H9 (cell line): ENCODE measurements around the gene TNFRSF18. TPM values are rescaled to one million over a fixed set of nuclear protein-coding genes. Genes with fewer than 3 reads are reported as not detected.

Source experiments
- DNase-seq: peaks from one replicate; pipeline ENCODE4 v3.0.0-alpha.2; 2017
- H2AFZ ChIP-seq: one replicate; pipeline ENCODE4 v1.6.1; 2013; ENCODE audit warnings: mild to moderate bottlenecking, low read length, control low read depth, moderate library complexity
- H2AK5ac ChIP-seq: 2 replicates; pipeline ENCODE4 v1.6.1; 2013; ENCODE audit warnings: low read length, control low read depth, mixed read lengths; ENCODE audit not compliant: insufficient read length
- H2BK120ac ChIP-seq: one replicate; pipeline ENCODE4 v1.6.1; 2013; ENCODE audit warnings: low read depth, mild to moderate bottlenecking, low read length, control low read depth, inconsistent platforms; ENCODE audit not compliant: poor library complexity, severe bottlenecking
- H2BK12ac ChIP-seq: 2 replicates; pipeline ENCODE4 v1.6.1; 2013; ENCODE audit warnings: low read length, control low read depth, mixed read lengths, low read depth; ENCODE audit not compliant: insufficient read length
- H2BK15ac ChIP-seq: 2 replicates; pipeline ENCODE4 v1.6.1; 2013; ENCODE audit warnings: low read depth, low read length, control low read depth
- H2BK20ac ChIP-seq: one replicate; pipeline ENCODE4 v1.6.1; 2013; ENCODE audit warnings: low read depth, mild to moderate bottlenecking, low read length, control low read depth, inconsistent platforms; ENCODE audit not compliant: poor library complexity, severe bottlenecking
- H2BK5ac ChIP-seq: 2 replicates; pipeline ENCODE4 v1.6.1; 2013; ENCODE audit warnings: low read length, control low read depth, mixed read lengths; ENCODE audit not compliant: insufficient read length
- H3K14ac ChIP-seq: 2 replicates; pipeline ENCODE4 v1.6.1; 2013; ENCODE audit warnings: low read length, control low read depth; ENCODE audit not compliant: insufficient read depth
- H3K18ac ChIP-seq: 2 replicates; pipeline ENCODE4 v1.6.1; 2013; ENCODE audit warnings: low read depth, mild to moderate bottlenecking, mixed read lengths, low read length, control low read depth; ENCODE audit not compliant: insufficient read length
- H3K23ac ChIP-seq: 2 replicates; pipeline ENCODE4 v1.6.1; 2013; ENCODE audit warnings: low read length, control low read depth, mixed read lengths, low read depth; ENCODE audit not compliant: insufficient read length
- H3K23me2 ChIP-seq: 2 replicates; pipeline ENCODE4 v1.6.1; 2013; ENCODE audit warnings: low read depth, mild to moderate bottlenecking, mixed read lengths, low read length, control low read depth; ENCODE audit not compliant: insufficient read length, poor library complexity, severe bottlenecking
- H3K27ac ChIP-seq: 2 replicates; pipeline ENCODE4 v1.5.1; 2013; ENCODE audit warnings: low read length, control low read depth, mixed read lengths, low read depth; ENCODE audit not compliant: insufficient read length
- H3K27me3 ChIP-seq: 2 replicates; pipeline ENCODE4 v1.6.1; 2013; ENCODE audit warnings: low read length, control low read depth, inconsistent platforms; ENCODE audit not compliant: insufficient read depth
- H3K4ac ChIP-seq: 2 replicates; pipeline ENCODE4 v1.6.1; 2013; ENCODE audit warnings: low read depth, mild to moderate bottlenecking, control low read depth, inconsistent platforms, low read length, moderate library complexity
- H3K4me1 ChIP-seq: 2 replicates; pipeline ENCODE4 v1.6.1; 2013; ENCODE audit warnings: low read length, control low read depth, inconsistent platforms; ENCODE audit not compliant: insufficient read depth
- H3K4me2 ChIP-seq: 2 replicates; pipeline ENCODE4 v1.6.1; 2013; ENCODE audit warnings: low read length, control low read depth, mixed read lengths; ENCODE audit not compliant: insufficient read length, insufficient read depth
- H3K56ac ChIP-seq: 2 replicates; pipeline ENCODE4 v1.6.1; 2013; ENCODE audit warnings: low read depth, mild to moderate bottlenecking, mixed read lengths, low read length, control low read depth; ENCODE audit not compliant: insufficient read length
- H3K79me1 ChIP-seq: 2 replicates; pipeline ENCODE4 v1.6.1; 2013; ENCODE audit warnings: low read depth, mild to moderate bottlenecking, moderate library complexity, low read length, control low read depth, inconsistent platforms; ENCODE audit not compliant: insufficient read depth, poor library complexity, severe bottlenecking
- H3K79me2 ChIP-seq: 2 replicates; pipeline ENCODE4 v1.6.1; 2013; ENCODE audit warnings: low read length, control low read depth, inconsistent platforms; ENCODE audit not compliant: insufficient read depth
- H3K9ac ChIP-seq: 2 replicates; pipeline ENCODE4 v1.6.1; 2013; ENCODE audit warnings: low read length, control low read depth, mixed read lengths; ENCODE audit not compliant: insufficient read length; ENCODE audit errors: extremely low read depth
- H3K9me3 ChIP-seq: one replicate; pipeline ENCODE4 v1.6.1; 2013; ENCODE audit warnings: low read depth, low read length, inconsistent platforms; ENCODE audit not compliant: control insufficient read depth
- H3T11ph ChIP-seq: one replicate; pipeline ENCODE4 v1.6.1; 2013; ENCODE audit warnings: mild to moderate bottlenecking, low read length, control low read depth, inconsistent platforms
- H4K20me1 ChIP-seq: one replicate; pipeline ENCODE4 v1.6.1; 2013; ENCODE audit not compliant: control insufficient read depth, insufficient read length, insufficient read depth
- H4K5ac ChIP-seq: 2 replicates; pipeline ENCODE4 v1.6.1; 2013; ENCODE audit warnings: low read depth, mild to moderate bottlenecking, mixed read lengths, low read length, control low read depth; ENCODE audit not compliant: insufficient read length
- H4K8ac ChIP-seq: replicated peaks from 2 replicates; pipeline ENCODE4 v1.6.1; 2013; ENCODE audit warnings: low read length, control low read depth, mixed read lengths, low read depth; ENCODE audit not compliant: insufficient read length
- H4K91ac ChIP-seq: 2 replicates; pipeline ENCODE4 v1.6.1; 2013; ENCODE audit warnings: low read depth, mild to moderate bottlenecking, moderate library complexity, mixed read lengths, low read length, control low read depth; ENCODE audit not compliant: insufficient read length
- H3K27ac Mint-ChIP-seq, 3 experiments: 2 replicates in 2 of 3; 3 replicates in 1 of 3; pipeline ENCODE4 v1.8.0; 2020 to 2021; ENCODE audit warnings: mixed read lengths in 3 of 3, mild to moderate bottlenecking in 1 of 3, moderate library complexity in 1 of 3
- H3K27me3 Mint-ChIP-seq: 2 replicates; pipeline ENCODE4 v1.8.0; 2021; ENCODE audit warnings: low read depth, mild to moderate bottlenecking, moderate library complexity, mixed read lengths
- H3K36me3 Mint-ChIP-seq, 3 experiments: 2 replicates in 2 of 3; 3 replicates in 1 of 3; pipeline ENCODE4 v1.8.0; 2020 to 2021; ENCODE audit warnings: low read depth in 3 of 3, mixed read lengths in 3 of 3; ENCODE audit not compliant: insufficient read depth in 1 of 3
- H3K4me1 Mint-ChIP-seq, 2 experiments: 2 replicates each; pipeline ENCODE4 v1.8.0; 2020; ENCODE audit warnings: mixed read lengths in 2 of 2
- H3K4me3 Mint-ChIP-seq, 2 experiments: 2 replicates in 1 of 2; 3 replicates in 1 of 2; pipeline ENCODE4 v1.8.0; 2020 to 2021; ENCODE audit warnings: mild to moderate bottlenecking in 2 of 2, mixed read lengths in 2 of 2, moderate library complexity in 1 of 2
- H3K9me3 Mint-ChIP-seq, 2 experiments: 2 replicates in 1 of 2; 3 replicates in 1 of 2; pipeline ENCODE4 v1.8.0; 2020; ENCODE audit warnings: mild to moderate bottlenecking in 2 of 2, mixed read lengths in 2 of 2, moderate library complexity in 1 of 2
- WGBS: extraction: QIAGEN DNeasy Blood & Tissue Kit; methylation state at CpG from one replicate; pipeline ENCODE4 v1.1.7; 2013; ENCODE audit warnings: missing lambda C conversion rate, low lambda C conversion rate, mixed read lengths; ENCODE audit not compliant: insufficient read length; ENCODE audit errors: extremely low coverage; 5-methylcytosine and 5-hydroxymethylcytosine counted together
- total RNA-seq: library from RNA; stranded (reverse); gene quantifications from 2 replicates; pipeline ENCODE4 v1.2.1, GENCODE V29; 2021
- TF ChIP-seq, protein P1 (sequence below): fragments of 200-600 bp; sonication (generic); conservative IDR thresholded peaks from 3 replicates; pipeline ENCODE4 v1.8.0; 2021; ENCODE audit warnings: antibody characterized with exemption, mild to moderate bottlenecking

Gene TNFRSF18
- total RNA-seq, 1 experiment from 2014 or later, result 2.0 TPM

DNA sequence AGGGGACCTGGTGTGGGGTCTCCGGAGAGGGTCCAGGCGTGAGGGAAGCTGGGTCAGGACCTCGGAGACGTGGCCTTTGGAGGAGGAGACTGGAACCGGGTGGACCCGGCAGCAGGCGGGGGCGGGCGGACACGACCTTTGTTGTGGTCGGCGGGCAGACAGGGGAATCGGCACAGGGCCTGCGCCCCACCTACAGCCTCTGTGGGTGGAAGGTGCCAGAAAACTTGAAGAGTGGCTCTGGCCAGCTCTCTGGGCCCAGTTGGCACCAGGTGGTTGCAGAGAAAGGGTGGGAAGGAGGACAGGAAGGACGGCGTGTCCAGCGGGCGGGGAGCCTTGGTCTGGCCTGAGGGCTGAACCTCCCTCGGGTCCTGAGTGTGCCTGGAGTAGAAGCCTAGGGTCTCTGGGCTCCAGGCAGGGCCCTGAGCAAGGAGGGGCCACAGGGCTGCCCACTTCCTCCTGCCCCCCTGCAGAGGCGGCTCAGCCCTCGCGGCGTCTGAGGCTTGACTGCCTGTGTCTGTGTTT, 40.4 kb downstream of the TNFRSF18 start:
- Histone ChIP-seq H3K4me1 (no peaks in the 10 kb centered on the region; the same call in 1 of the 2 replicates), H2BK15ac (no peak overlapping the region), H3K4me2 (no peak overlapping the region), H3K9me3 (no peaks in the 10 kb centered on the region), H3K27me3 (no peaks in the 10 kb centered on the region), H3K4ac (no peak overlapping the region), H3K23ac (no peak overlapping the region), H2BK12ac (no peak overlapping the region), H3K9ac (no peak overlapping the region), H3K23me2 (peaks cover 3% of the 10 kb centered on the region), H2AK5ac (no peak overlapping the region), H2BK20ac (no peak overlapping the region), H4K91ac (no peak overlapping the region), H3K79me2 (no peaks in the 10 kb centered on the region), H3T11ph (no peak overlapping the region), H2BK5ac (no peak overlapping the region), H3K27ac (no peak overlapping the region), H3K56ac (no peak overlapping the region), H2BK120ac (no peak overlapping the region), H3K14ac (0 out of 2 replicates have a peak overlapping the region, but pooled peaks have one; percentile 17), H2AFZ (no peak overlapping the region), H3K79me1 (no peaks in the 10 kb centered on the region), H3K18ac (peak overlapping the region; percentile 49), H4K8ac (no peak overlapping the region), H4K20me1 (no peaks in the 10 kb centered on the region), H4K5ac (no peak overlapping the region)
- no CpG with 5 or more reads among the region's 23 CpGs for WGBS
- Mint-ChIP-seq H3K27me3 (peaks cover 3% of the 10 kb centered on the region), H3K27ac (no peak overlapping the region), H3K4me3 (peak overlapping the region in 1 of 2 experiments; percentile 17; a peak in 1 of 5 replicates), H3K4me1 (peaks cover 18 to 33% of the 10 kb centered on the region in 2 experiments), H3K9me3 (no peaks in the 10 kb centered on the region), H3K36me3 (peaks cover 0 to 9% (median 0%) of the 10 kb centered on the region in 3 experiments; a peak in 3 of 7 replicates)
- no peak for DNase-seq
- TF ChIP-seq, protein P1, sequence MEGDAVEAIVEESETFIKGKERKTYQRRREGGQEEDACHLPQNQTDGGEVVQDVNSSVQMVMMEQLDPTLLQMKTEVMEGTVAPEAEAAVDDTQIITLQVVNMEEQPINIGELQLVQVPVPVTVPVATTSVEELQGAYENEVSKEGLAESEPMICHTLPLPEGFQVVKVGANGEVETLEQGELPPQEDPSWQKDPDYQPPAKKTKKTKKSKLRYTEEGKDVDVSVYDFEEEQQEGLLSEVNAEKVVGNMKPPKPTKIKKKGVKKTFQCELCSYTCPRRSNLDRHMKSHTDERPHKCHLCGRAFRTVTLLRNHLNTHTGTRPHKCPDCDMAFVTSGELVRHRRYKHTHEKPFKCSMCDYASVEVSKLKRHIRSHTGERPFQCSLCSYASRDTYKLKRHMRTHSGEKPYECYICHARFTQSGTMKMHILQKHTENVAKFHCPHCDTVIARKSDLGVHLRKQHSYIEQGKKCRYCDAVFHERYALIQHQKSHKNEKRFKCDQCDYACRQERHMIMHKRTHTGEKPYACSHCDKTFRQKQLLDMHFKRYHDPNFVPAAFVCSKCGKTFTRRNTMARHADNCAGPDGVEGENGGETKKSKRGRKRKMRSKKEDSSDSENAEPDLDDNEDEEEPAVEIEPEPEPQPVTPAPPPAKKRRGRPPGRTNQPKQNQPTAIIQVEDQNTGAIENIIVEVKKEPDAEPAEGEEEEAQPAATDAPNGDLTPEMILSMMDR, result no peak
